Uterus (tissue), 4 donors: Measurements from ENCODE around the gene MRPL14. TPM values are rescaled to one million over a fixed set of nuclear protein-coding genes. Genes with fewer than 3 reads are reported as not detected.

Experiments
- DNase-seq, 2 donors: peaks; one replicate each; pipeline ENCODE4 v3.0.0-alpha.2; 2019 to 2020
- H3K27ac ChIP-seq, 2 donors: fragments of 200-600 bp; sonication (generic); 1 replicate in 1 of 2; 2 replicates in 1 of 2; pipeline ENCODE4 v1.5.1; 2016 to 2018
- H3K27me3 ChIP-seq, 2 donors: fragments of 200-600 bp; sonication (generic); one replicate each; pipeline ENCODE4 v1.5.1; 2018 to 2019; ENCODE audit warnings: control low read depth in 1 of 2
- H3K36me3 ChIP-seq, 2 donors: fragments of 200-600 bp; sonication (generic); one replicate each; pipeline ENCODE4 v1.5.1; 2019; ENCODE audit warnings: control low read depth in 1 of 2
- H3K4me1 ChIP-seq, 2 donors: fragments of 200-600 bp; sonication (generic); one replicate each; pipeline ENCODE4 v1.5.1; 2018 to 2019; ENCODE audit warnings: control low read depth in 1 of 2
- H3K4me3 ChIP-seq, 2 donors: fragments of 200-600 bp; sonication (generic); 1 replicate in 1 of 2; 2 replicates in 1 of 2; pipeline ENCODE4 v1.5.1; 2018 to 2019; ENCODE audit warnings: mild to moderate bottlenecking in 1 of 2
- H3K9me3 ChIP-seq, 2 donors: fragments of 200-600 bp; sonication (generic); one replicate each; pipeline ENCODE4 v1.5.1; 2019; ENCODE audit warnings: control low read depth in 1 of 2
- POLR2A ChIP-seq, 2 donors: fragments of 450-650 bp; IDR thresholded peaks; one replicate each; pipeline ENCODE4 v1.6.1; 2016; ENCODE audit warnings: antibody characterized with exemption in 2 of 2, mild to moderate bottlenecking in 1 of 2, moderate library complexity in 1 of 2
- intact Hi-C: fragments of 100-400 bp; cut with DNase I; formaldehyde crosslinking; loops from one replicate; pipeline ENCODE4 v1.15.1; 2023; ENCODE audit warnings: low total_unique reads
- total RNA-seq, 4 donors: library from RNA; depleted of rRNA in 3 of 4; stranded (reverse); fragments of >200 nt in 3 of 4; gene quantifications; one replicate each; pipeline versions ENCODE4 v1.1.0 to v1.2.4, GENCODE V29; 2014 to 2023
- TF ChIP-seq, protein P1 (sequence below), 4 experiments: fragments of 200-600 bp in 2 of 4; fragments of 450-650 bp in 2 of 4; sonication (generic) in 2 of 4; IDR thresholded peaks; one replicate each; pipeline ENCODE4 v1.5.1; 2016 to 2019; ENCODE audit warnings: antibody characterized with exemption in 4 of 4, mild to moderate bottlenecking in 2 of 4, moderate library complexity in 1 of 4
- donor health status: DM: yes; HTN: yes; CAD: no.

MRPL14 gene
- 10 to 100 TPM; 19.5 to 39.1 (median 33.6) TPM for total RNA-seq

- H3K36me3 ChIP-seq, result no peaks in the 10 kb centered on the region
- TF ChIP-seq POLR2A (IDR thresholded peaks at IDR 0.05), result peak; percentile 76 to 82
- TF ChIP-seq, protein P1, sequence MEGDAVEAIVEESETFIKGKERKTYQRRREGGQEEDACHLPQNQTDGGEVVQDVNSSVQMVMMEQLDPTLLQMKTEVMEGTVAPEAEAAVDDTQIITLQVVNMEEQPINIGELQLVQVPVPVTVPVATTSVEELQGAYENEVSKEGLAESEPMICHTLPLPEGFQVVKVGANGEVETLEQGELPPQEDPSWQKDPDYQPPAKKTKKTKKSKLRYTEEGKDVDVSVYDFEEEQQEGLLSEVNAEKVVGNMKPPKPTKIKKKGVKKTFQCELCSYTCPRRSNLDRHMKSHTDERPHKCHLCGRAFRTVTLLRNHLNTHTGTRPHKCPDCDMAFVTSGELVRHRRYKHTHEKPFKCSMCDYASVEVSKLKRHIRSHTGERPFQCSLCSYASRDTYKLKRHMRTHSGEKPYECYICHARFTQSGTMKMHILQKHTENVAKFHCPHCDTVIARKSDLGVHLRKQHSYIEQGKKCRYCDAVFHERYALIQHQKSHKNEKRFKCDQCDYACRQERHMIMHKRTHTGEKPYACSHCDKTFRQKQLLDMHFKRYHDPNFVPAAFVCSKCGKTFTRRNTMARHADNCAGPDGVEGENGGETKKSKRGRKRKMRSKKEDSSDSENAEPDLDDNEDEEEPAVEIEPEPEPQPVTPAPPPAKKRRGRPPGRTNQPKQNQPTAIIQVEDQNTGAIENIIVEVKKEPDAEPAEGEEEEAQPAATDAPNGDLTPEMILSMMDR (IDR thresholded peaks at IDR 0.05), result no peak
- no peaks in the 10 kb centered on the region for H3K9me3 ChIP-seq
- DNase-seq, result peak; percentile 80 to 91
- intact Hi-C loops, result no loop called here
- H3K4me1 ChIP-seq, result peaks cover 0 to 7% of the 10 kb centered on the region in 2 donors
- peak within 1 kb of the TSS; percentile 94 to 96 for H3K27ac ChIP-seq
- no peaks in the 10 kb centered on the region for H3K27me3 ChIP-seq
- H3K4me3 ChIP-seq, result peak within 1 kb of the TSS; percentile 83 to 88
Observed at GRCh38 chr6:44127186-44128019, at the start of gene MRPL14, which contains the start of gene TMEM63B. Gene MRPL14, minus strand, starts transcription at chr6:44127452. Its CDS starts 10,841 bp downstream, at chr6:44116611. Gene TMEM63B, plus strand, starts transcription at chr6:44127554. Its CDS starts 7,031 bp downstream, at chr6:44134585.

DNA sequence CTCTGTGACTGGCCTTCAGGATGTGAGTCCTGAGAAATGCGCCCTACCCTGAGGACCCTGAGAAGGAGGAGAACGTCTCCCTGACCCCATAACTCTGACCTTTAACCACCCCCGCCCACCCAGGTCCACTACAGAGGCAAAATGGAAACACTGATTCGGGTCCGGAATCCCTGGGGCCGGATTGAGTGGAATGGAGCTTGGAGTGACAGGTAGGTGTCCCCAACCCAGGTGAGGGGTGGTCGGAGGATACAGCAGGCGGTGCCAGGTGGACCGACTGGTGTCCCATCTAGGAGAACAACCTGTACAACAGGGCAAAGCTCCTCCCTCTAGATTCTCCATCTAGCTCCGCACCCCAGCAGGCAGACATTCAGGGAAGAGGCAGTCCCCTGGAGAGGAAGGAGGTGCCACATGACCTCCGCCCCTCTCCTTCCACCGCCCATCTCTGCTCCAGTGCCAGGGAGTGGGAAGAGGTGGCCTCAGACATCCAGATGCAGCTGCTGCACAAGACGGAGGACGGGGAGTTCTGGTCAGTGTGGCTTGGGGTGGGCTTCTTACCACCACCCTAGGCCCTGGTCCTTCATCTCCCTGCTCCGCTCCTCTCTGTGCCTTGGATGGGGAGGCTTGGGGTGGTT is 49.0 kb upstream of the MRPL14 start:
- Histone ChIP-seq H3K4me3 (no peak overlapping the region), H3K9me3 (no peaks in the 10 kb centered on the region), H3K4me1 (peaks cover 0 to 4% of the 10 kb centered on the region in 2 donors), H3K36me3 (no peaks in the 10 kb centered on the region), H3K27ac (no peak overlapping the region), H3K27me3 (no peaks in the 10 kb centered on the region)
- DNase-seq, result no peak
- intact Hi-C loops, result loop anchor here (10.0 kb wide), 1 partner anchor 59 kb away; no protein-coding TSS in a partner anchor
- TF ChIP-seq, protein P1 (IDR thresholded peaks at IDR 0.05), result no peak
- TF ChIP-seq POLR2A (IDR thresholded peaks at IDR 0.05), result no peak

DNA sequence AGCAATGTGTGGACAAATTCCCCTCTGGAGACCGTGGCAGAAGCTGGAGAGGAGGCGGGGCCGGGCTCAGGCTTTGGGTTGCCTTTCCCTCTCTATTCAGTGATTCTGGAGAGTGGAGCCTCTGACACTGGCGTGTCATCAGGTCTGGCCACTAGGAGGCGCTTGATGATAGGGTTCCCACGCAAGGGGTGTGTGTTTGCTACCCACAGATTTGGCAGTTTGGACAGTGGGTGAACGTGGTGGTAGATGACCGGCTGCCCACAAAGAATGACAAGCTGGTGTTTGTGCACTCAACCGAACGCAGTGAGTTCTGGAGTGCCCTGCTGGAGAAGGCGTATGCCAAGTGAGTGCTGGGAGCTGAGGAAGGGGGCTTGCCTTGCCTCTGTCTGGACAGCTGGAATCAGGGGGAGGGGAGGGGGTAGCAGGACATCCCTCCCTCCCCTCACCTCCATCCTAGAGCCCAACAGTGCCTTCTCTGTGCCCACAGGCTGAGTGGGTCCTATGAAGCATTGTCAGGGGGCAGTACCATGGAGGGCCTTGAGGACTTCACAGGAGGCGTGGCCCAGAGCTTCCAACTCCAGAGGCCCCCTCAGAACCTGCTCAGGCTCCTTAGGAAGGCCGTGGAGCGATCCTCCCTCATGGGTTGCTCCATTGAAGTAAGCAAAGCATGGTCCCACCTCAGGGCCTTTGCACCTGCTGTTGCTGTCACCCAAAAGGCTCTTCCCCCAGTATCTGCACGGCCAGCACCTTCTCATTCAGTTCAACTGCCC is 45.7 kb upstream of the MRPL14 start:
- TF ChIP-seq POLR2A (IDR thresholded peaks at IDR 0.05), result no peak
- TF ChIP-seq, protein P1 (IDR thresholded peaks at IDR 0.05), result peak; percentile 76 to 93 (median 91)
- peak; percentile 81 to 85 for DNase-seq
- intact Hi-C loops, result loop anchor here (10.0 kb wide), 1 partner anchor 62 kb away; no protein-coding TSS in a partner anchor
- H3K27ac ChIP-seq, result no peak overlapping the region
- H3K27me3 ChIP-seq, result no peaks in the 10 kb centered on the region
- H3K36me3 ChIP-seq, result no peaks in the 10 kb centered on the region
- H3K4me3 ChIP-seq, result no peak overlapping the region
- H3K9me3 ChIP-seq, result no peaks in the 10 kb centered on the region
- peaks cover 0 to 4% of the 10 kb centered on the region in 2 donors for H3K4me1 ChIP-seq

GRCh38 chr6:44171899-44172546 is 44.8 kb upstream of the MRPL14 start:
- TF ChIP-seq POLR2A (IDR thresholded peaks at IDR 0.05), result no peak
- TF ChIP-seq, protein P1 (IDR thresholded peaks at IDR 0.05), result no peak
- intact Hi-C loops, result loop anchor here (10.0 kb wide), 1 partner anchor 63 kb away; no protein-coding TSS in a partner anchor
- H3K4me3 ChIP-seq, result no peak overlapping the region

More at GRCh38 chr6:44171899-44172546, 44.8 kb upstream of the MRPL14 start:
- H3K9me3 ChIP-seq, result no peaks in the 10 kb centered on the region
- H3K27me3 ChIP-seq, result no peaks in the 10 kb centered on the region
- H3K36me3 ChIP-seq, result no peaks in the 10 kb centered on the region
- peaks cover 0 to 4% of the 10 kb centered on the region in 2 donors for H3K4me1 ChIP-seq
- no peak for DNase-seq
- H3K27ac ChIP-seq, result no peak overlapping the region
